DOHH2 (cell line): ENCODE data around the gene BAZ2B.

Source experiments
- CTCF ChIP-seq: fragments of 200-600 bp; sonication (generic); IDR thresholded peaks from one replicate; pipeline ENCODE4 v1.5.1; 2014; ENCODE audit warnings: antibody characterized with exemption, mild to moderate bottlenecking, low read depth, low read length; ENCODE audit not compliant: poor library complexity, severe bottlenecking
- EZH2phosphoT487 ChIP-seq: fragments of 200-600 bp; sonication (generic); IDR thresholded peaks from 2 replicates; pipeline ENCODE4 v1.6.1; 2017; ENCODE audit warnings: borderline replicate concordance, mild to moderate bottlenecking, antibody characterized with exemption, low read length, moderate library complexity, mixed read lengths

- no peak for TF ChIP-seq CTCF
- TF ChIP-seq EZH2phosphoT487, result no peak
These were observed 169.5 kb downstream of the BAZ2B start for GRCh38 chr2:159446817-159447216.
